ENCODE measurements around the gene PSMD1.
"Not testable (repeated sequence)": the region's sequence is repeated elsewhere in the genome, so short reads cannot be mapped to it uniquely, and the experiment has no call there.

PSMD1 gene

DNA sequence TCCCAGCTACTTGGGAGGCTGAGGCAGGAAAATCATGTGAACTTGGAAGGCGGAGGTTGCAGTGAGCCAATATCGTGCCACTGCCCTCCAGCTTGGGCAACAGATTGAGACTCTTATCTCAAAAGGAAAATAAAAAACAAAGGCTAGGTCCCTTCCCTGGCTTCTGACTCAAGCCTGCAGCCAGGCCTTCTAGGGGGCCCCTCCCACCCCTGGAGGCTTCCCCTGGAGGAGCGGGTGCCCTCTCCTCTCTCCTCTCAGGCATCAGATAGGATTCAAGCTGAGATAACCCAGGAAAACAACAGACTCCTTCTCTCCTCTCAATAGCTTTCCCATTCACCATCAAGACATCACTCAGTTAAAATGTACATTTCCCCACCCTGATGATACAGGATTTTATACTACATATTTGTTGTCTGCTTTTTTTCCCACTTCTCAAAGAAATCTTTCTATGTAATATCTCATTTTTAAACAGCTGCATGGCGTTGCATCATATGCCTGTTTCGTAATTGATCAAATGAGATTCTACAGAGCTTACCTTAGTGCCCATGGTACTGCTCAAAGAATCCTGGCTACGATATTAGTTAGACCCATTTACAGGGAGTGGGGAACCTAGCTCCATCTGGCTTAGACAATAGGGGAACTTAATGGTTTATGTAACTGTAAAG is 40.0 kb upstream of the PSMD1 start:
- Histone ChIP-seq H3K27me3 (ENCODE audit: insufficient read depth, low read length) (no peaks in the 10 kb centered on the region), H3K4me1 (ENCODE audit: insufficient read depth, low read length) (peaks cover 6% of the 10 kb centered on the region; the same call in 1 of the 2 replicates), H3K36me3 (ENCODE audit: insufficient read depth, low read length) (no peaks in the 10 kb centered on the region), H3K9ac (ENCODE audit: low read depth, low read length) (no peak overlapping the region), H3K9me3 (ENCODE audit: insufficient read depth, low read depth, low read length) (no peaks in the 10 kb centered on the region), H3K27ac (ENCODE audit: low read depth, low read length) (no peak overlapping the region), H3K4me3 (ENCODE audit: low read length) (no peak overlapping the region)
- 89% methylated on average over 6 of the region's 6 CpGs for WGBS

GRCh38 chr2:231017231-231017598 is 39.5 kb upstream of the PSMD1 start:
- H3K9me3 ChIP-seq (ENCODE audit: insufficient read depth, low read depth, low read length) = no peaks in the 10 kb centered on the region
- H3K9ac ChIP-seq (ENCODE audit: low read depth, low read length) = no peak overlapping the region
- WGBS = 79% methylated on average over 4 of the region's 4 CpGs
- H3K4me1 ChIP-seq (ENCODE audit: insufficient read depth, low read length) = peaks cover 6% of the 10 kb centered on the region; the same call in 1 of the 2 replicates
- no peak overlapping the region for H3K4me3 ChIP-seq (ENCODE audit: low read length)
- H3K36me3 ChIP-seq (ENCODE audit: insufficient read depth, low read length) = no peaks in the 10 kb centered on the region
- H3K27ac ChIP-seq (ENCODE audit: low read depth, low read length) = no peak overlapping the region
- H3K27me3 ChIP-seq (ENCODE audit: insufficient read depth, low read length) = no peaks in the 10 kb centered on the region

DNA sequence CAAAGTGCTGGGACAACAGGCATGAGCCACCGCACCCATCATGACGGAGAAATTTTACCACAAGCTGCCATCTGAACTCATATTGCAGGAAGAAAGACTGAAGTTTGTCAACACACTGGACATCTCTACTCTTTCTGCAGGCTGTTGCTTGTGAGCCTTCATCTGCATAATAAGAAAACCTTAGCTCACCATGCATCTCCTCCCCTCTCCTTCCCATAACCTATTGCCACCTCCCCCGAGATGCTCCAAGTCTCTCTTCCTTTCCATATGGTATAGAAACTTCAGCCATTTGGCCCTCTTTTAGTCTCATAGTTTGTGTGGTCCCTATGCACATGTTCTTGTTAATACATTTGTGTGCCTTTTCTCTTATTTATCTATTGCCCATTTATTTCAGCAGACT is 38.5 kb upstream of the PSMD1 start:
- WGBS = 94% methylated on average over 3 of the region's 3 CpGs
- H3K9me3 ChIP-seq (ENCODE audit: insufficient read depth, low read depth, low read length) = no peaks in the 10 kb centered on the region
- H3K9ac ChIP-seq (ENCODE audit: low read depth, low read length) = no peak overlapping the region
- no peaks in the 10 kb centered on the region for H3K27me3 ChIP-seq (ENCODE audit: insufficient read depth, low read length)
- no peak overlapping the region for H3K4me3 ChIP-seq (ENCODE audit: low read length)
- H3K4me1 ChIP-seq (ENCODE audit: insufficient read depth, low read length) = peaks cover 6% of the 10 kb centered on the region; the same call in 1 of the 2 replicates
- H3K36me3 ChIP-seq (ENCODE audit: insufficient read depth, low read length) = no peaks in the 10 kb centered on the region
- H3K27ac ChIP-seq (ENCODE audit: low read depth, low read length) = no peak overlapping the region

- H3K4me3 ChIP-seq (ENCODE audit: low read length); H3K9me3 ChIP-seq (ENCODE audit: insufficient read depth, low read depth, low read length); H3K27me3 ChIP-seq (ENCODE audit: insufficient read depth, low read length); H3K36me3 ChIP-seq (ENCODE audit: insufficient read depth, low read length); H3K4me1 ChIP-seq (ENCODE audit: insufficient read depth, low read length); H3K27ac ChIP-seq (ENCODE audit: low read depth, low read length); H3K9ac ChIP-seq (ENCODE audit: low read depth, low read length): not testable (repeated sequence)
- 98% methylated on average over 3 of the region's 3 CpGs for WGBS
Observed at GRCh38 chr2:231025059-231025458, 31.6 kb upstream of the PSMD1 start.

- no peak overlapping the region for H3K27ac ChIP-seq (ENCODE audit: low read depth, low read length)
- H3K4me1 ChIP-seq (ENCODE audit: insufficient read depth, low read length) = no peaks in the 10 kb centered on the region
- H3K27me3 ChIP-seq (ENCODE audit: insufficient read depth, low read length) = peaks cover under 1% of the 10 kb centered on the region
- no peaks in the 10 kb centered on the region for H3K9me3 ChIP-seq (ENCODE audit: insufficient read depth, low read depth, low read length)
- H3K4me3 ChIP-seq (ENCODE audit: low read length) = no peak overlapping the region
- H3K36me3 ChIP-seq (ENCODE audit: insufficient read depth, low read length) = no peaks in the 10 kb centered on the region
- H3K9ac ChIP-seq (ENCODE audit: low read depth, low read length) = no peak overlapping the region
Observed at GRCh38 chr2:231028889-231029288, 27.8 kb upstream of the PSMD1 start.

- peaks cover 7% of the 10 kb centered on the region for H3K27me3 ChIP-seq (ENCODE audit: insufficient read depth, low read length)
- no peaks in the 10 kb centered on the region for H3K36me3 ChIP-seq (ENCODE audit: insufficient read depth, low read length)
- WGBS = 89% methylated on average over 9 of the region's 9 CpGs
- no peak overlapping the region for H3K9ac ChIP-seq (ENCODE audit: low read depth, low read length)
- no peak overlapping the region for H3K4me3 ChIP-seq (ENCODE audit: low read length)
- no peaks in the 10 kb centered on the region for H3K4me1 ChIP-seq (ENCODE audit: insufficient read depth, low read length)
- no peak overlapping the region for H3K27ac ChIP-seq (ENCODE audit: low read depth, low read length)
- no peaks in the 10 kb centered on the region for H3K9me3 ChIP-seq (ENCODE audit: insufficient read depth, low read depth, low read length)
Observed at GRCh38 chr2:231029563-231029962, 27.1 kb upstream of the PSMD1 start.

GRCh38 chr2:231030725-231031124 is 25.9 kb upstream of the PSMD1 start:
- Histone ChIP-seq H3K9me3 (ENCODE audit: insufficient read depth, low read depth, low read length) (no peaks in the 10 kb centered on the region), H3K4me3 (ENCODE audit: low read length) (no peak overlapping the region), H3K27me3 (ENCODE audit: insufficient read depth, low read length) (peaks cover 19% of the 10 kb centered on the region), H3K4me1 (ENCODE audit: insufficient read depth, low read length) (no peaks in the 10 kb centered on the region), H3K9ac (ENCODE audit: low read depth, low read length) (no peak overlapping the region), H3K27ac (ENCODE audit: low read depth, low read length) (no peak overlapping the region), H3K36me3 (ENCODE audit: insufficient read depth, low read length) (no peaks in the 10 kb centered on the region)
- WGBS = 87% methylated on average over 3 of the region's 3 CpGs

DNA sequence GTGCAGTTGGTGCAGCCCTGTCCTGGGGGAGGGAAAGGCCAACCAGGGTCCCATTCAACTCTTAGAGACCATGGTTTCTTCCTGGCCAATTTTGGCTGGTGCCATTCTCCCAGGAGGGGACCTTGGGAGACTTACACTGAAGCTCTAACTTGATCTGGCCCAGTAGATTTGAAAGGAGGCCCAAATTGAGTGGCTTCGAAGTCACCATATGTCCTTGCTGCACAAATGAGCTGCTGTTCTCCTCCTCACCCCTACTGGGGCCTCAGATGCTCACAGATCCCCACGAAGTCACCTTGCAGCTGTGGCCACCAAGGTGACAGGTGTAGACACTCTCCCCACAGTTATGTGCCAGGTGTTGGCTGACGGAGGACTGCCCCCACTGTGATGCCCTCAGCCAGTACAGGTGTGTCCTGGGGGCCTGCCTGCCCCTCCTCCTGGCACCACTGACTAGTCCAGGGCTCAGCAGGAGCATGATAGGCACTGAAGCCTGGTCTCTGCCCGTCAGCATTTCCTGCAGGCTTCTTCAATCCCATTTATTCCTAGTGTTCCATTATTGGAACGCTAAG is 24.0 kb upstream of the PSMD1 start:
- WGBS = 82% methylated on average over 5 of the region's 5 CpGs
- Histone ChIP-seq H3K36me3 (ENCODE audit: insufficient read depth, low read length) (no peaks in the 10 kb centered on the region), H3K4me1 (ENCODE audit: insufficient read depth, low read length) (no peaks in the 10 kb centered on the region), H3K27ac (ENCODE audit: low read depth, low read length) (no peak overlapping the region), H3K9me3 (ENCODE audit: insufficient read depth, low read depth, low read length) (no peaks in the 10 kb centered on the region), H3K4me3 (ENCODE audit: low read length) (no peak overlapping the region), H3K27me3 (ENCODE audit: insufficient read depth, low read length) (peaks cover 37% of the 10 kb centered on the region), H3K9ac (ENCODE audit: low read depth, low read length) (no peak overlapping the region)

GRCh38 chr2:231033147-231034132 is 23.2 kb upstream of the PSMD1 start:
- Histone ChIP-seq H3K27me3 (ENCODE audit: insufficient read depth, low read length) (peaks cover 44% of the 10 kb centered on the region), H3K27ac (ENCODE audit: low read depth, low read length) (no peak overlapping the region), H3K4me1 (ENCODE audit: insufficient read depth, low read length) (no peaks in the 10 kb centered on the region), H3K4me3 (ENCODE audit: low read length) (no peak overlapping the region), H3K36me3 (ENCODE audit: insufficient read depth, low read length) (no peaks in the 10 kb centered on the region), H3K9ac (ENCODE audit: low read depth, low read length) (no peak overlapping the region), H3K9me3 (ENCODE audit: insufficient read depth, low read depth, low read length) (no peaks in the 10 kb centered on the region)
- 84% methylated on average over 11 of the region's 11 CpGs for WGBS

- Histone ChIP-seq H3K9ac (ENCODE audit: low read depth, low read length) (no peak overlapping the region), H3K9me3 (ENCODE audit: insufficient read depth, low read depth, low read length) (no peaks in the 10 kb centered on the region), H3K36me3 (ENCODE audit: insufficient read depth, low read length) (no peaks in the 10 kb centered on the region), H3K4me1 (ENCODE audit: insufficient read depth, low read length) (peaks cover 3% of the 10 kb centered on the region; the same call in 1 of the 2 replicates), H3K4me3 (ENCODE audit: low read length) (no peak overlapping the region), H3K27me3 (ENCODE audit: insufficient read depth, low read length) (peaks cover 54% of the 10 kb centered on the region), H3K27ac (ENCODE audit: low read depth, low read length) (no peak overlapping the region)
- 82% methylated on average over 3 of the region's 4 CpGs for WGBS
Observed at GRCh38 chr2:231034291-231034882, 22.3 kb upstream of the PSMD1 start.

DNA sequence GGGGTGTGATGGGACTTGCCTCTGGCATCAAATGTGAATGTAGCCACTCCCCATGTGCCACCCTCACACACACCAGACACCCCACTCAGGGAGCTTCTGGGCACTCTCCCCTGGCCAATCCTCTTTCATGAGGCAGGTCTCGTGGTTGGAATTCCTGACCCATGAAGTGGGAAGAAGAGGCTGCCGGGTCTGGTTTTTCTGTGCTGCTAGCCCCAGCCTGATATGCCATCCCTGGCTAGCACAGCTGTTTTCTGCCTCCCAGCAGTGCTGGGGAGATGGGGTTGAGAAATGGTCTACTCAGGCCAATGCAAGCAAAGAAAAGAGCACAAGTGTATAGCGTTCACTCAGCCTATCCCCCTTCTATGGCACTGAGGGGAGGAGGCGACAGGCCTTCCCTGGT is 20.5 kb upstream of the PSMD1 start:
- Histone ChIP-seq H3K9me3 (ENCODE audit: insufficient read depth, low read depth, low read length) (no peaks in the 10 kb centered on the region), H3K27me3 (ENCODE audit: insufficient read depth, low read length) (peaks cover 70% of the 10 kb centered on the region), H3K36me3 (ENCODE audit: insufficient read depth, low read length) (no peaks in the 10 kb centered on the region), H3K27ac (ENCODE audit: low read depth, low read length) (no peak overlapping the region), H3K9ac (ENCODE audit: low read depth, low read length) (no peak overlapping the region), H3K4me1 (ENCODE audit: insufficient read depth, low read length) (peaks cover 3% of the 10 kb centered on the region; the same call in 1 of the 2 replicates), H3K4me3 (ENCODE audit: low read length) (no peak overlapping the region)
- 79% methylated on average over 4 of the region's 4 CpGs for WGBS

Measured in HUES64 (cell line).